PC-9 (cell line): ENCODE measurements around the gene CHD8.

Experiments
- EZH2 ChIP-seq: fragments of 200-600 bp; sonication (generic); IDR thresholded peaks from 2 replicates; pipeline ENCODE4 v1.8.0; 2017; ENCODE audit warnings: antibody characterized with exemption, low read depth
- TF ChIP-seq, protein P1 (sequence below): fragments of 200-600 bp; sonication (generic); conservative IDR thresholded peaks from 2 replicates; pipeline ENCODE4 v1.6.1; 2017; ENCODE audit warnings: mixed run types, antibody characterized with exemption, mild to moderate bottlenecking, moderate library complexity

DNA sequence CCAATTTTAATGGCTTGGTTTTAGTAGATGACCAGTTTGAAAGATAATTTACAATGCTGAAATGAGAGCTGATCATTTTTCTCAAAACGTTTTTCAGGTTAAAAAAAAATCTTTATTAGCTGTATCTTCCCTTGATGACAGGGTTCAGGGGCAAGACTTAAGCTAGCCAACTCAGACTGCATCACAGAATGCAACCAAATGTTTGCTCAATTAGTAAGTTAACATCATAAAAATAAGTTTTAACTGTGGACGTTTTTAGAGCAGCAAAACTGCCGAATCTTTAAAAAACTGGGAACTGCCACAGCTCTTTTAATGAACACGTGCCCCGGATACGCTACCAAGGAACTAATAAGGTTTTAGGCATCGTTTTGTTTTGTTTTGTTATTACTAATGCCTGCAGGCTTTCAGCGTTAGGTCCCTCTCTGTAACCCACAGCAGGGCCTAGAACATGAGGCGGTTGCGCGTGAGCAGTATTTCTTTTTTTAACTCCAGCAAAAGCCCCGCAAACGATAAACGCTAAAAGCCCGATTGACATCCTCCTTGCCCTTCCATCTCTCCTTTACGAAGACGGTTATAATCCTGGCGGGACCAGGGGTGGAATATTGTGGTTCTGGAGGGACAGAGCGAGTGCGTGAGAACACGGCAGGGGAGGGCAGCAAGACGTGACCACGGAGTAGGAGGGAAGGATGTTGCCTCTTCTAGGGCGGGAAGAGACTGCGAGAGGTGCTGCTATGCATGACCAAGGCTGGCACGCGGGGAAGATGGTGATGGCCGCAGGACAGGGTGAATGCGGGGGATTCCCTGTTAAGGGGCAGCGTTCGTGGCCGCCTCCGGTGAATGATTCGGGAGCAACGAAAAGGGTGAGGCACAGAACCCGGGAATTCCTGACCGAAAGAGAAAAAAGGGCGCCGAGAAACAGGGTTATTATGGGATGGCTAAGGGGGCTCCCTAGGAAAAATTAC lies 72.8 kb downstream of the CHD8 start:
- TF ChIP-seq, protein P1, sequence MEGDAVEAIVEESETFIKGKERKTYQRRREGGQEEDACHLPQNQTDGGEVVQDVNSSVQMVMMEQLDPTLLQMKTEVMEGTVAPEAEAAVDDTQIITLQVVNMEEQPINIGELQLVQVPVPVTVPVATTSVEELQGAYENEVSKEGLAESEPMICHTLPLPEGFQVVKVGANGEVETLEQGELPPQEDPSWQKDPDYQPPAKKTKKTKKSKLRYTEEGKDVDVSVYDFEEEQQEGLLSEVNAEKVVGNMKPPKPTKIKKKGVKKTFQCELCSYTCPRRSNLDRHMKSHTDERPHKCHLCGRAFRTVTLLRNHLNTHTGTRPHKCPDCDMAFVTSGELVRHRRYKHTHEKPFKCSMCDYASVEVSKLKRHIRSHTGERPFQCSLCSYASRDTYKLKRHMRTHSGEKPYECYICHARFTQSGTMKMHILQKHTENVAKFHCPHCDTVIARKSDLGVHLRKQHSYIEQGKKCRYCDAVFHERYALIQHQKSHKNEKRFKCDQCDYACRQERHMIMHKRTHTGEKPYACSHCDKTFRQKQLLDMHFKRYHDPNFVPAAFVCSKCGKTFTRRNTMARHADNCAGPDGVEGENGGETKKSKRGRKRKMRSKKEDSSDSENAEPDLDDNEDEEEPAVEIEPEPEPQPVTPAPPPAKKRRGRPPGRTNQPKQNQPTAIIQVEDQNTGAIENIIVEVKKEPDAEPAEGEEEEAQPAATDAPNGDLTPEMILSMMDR, result no peak
- no peak for TF ChIP-seq EZH2
